Sigmoid colon (tissue), 7 donors: ENCODE data around the gene TNNI3. TPM values are rescaled to one million over a fixed set of nuclear protein-coding genes. Genes with fewer than 3 reads are reported as not detected.
"Not testable (repeated sequence)": the region's sequence is repeated elsewhere in the genome, so short reads cannot be mapped to it uniquely, and the experiment has no call there.

Source experiments
- DNase-seq: peaks from one replicate; pipeline ENCODE4 v3.0.0-alpha.2; 2019
- H3K27ac ChIP-seq, 4 donors: fragments of 200-600 bp; sonication (generic); one replicate each; pipeline ENCODE4 v1.5.1; 2016 to 2019; ENCODE audit warnings: mild to moderate bottlenecking in 1 of 4
- H3K27me3 ChIP-seq, 3 donors: fragments of 200-600 bp; sonication (generic); one replicate each; pipeline ENCODE4 v1.5.1; 2019; ENCODE audit warnings: mild to moderate bottlenecking in 1 of 3
- H3K36me3 ChIP-seq, 4 donors: fragments of 200-600 bp; sonication (generic); one replicate each; pipeline ENCODE4 v1.5.1; 2016 to 2019
- H3K4me1 ChIP-seq, 4 donors: fragments of 200-600 bp; sonication (generic); one replicate each; pipeline ENCODE4 v1.5.1; 2017 to 2019
- H3K4me3 ChIP-seq, 4 donors: fragments of 200-600 bp; sonication (generic); one replicate each; pipeline ENCODE4 v1.5.1; 2017 to 2019; ENCODE audit warnings: mild to moderate bottlenecking in 2 of 4, moderate library complexity in 1 of 4
- H3K9me3 ChIP-seq, 4 donors: fragments of 200-600 bp in 3 of 4; sonication (generic) in 3 of 4; one replicate each; pipeline versions ENCODE4 v1.5.1 to v1.6.1; 2013 to 2019
- EP300 ChIP-seq, 4 donors: sonication (generic); formaldehyde crosslinking; IDR thresholded peaks; one replicate each; pipeline ENCODE4 v1.6.1; 2017; ENCODE audit warnings: antibody characterized with exemption in 4 of 4
- POLR2A ChIP-seq, 2 donors: fragments of 450-650 bp; IDR thresholded peaks; one replicate each; pipeline ENCODE4 v1.6.1; 2016; ENCODE audit warnings: antibody characterized with exemption in 2 of 2, mild to moderate bottlenecking in 2 of 2, moderate library complexity in 2 of 2
- POLR2AphosphoS5 ChIP-seq, 4 donors: sonication (generic); formaldehyde crosslinking; IDR thresholded peaks; one replicate each; pipeline ENCODE4 v1.6.1; 2017; ENCODE audit warnings: antibody characterized with exemption in 4 of 4
- WGBS, 2 donors: extraction: QIAGEN DNeasy Blood & Tissue Kit; methylation state at CpG; one replicate each; pipeline ENCODE4 v1.1.7; 2013; 5-methylcytosine and 5-hydroxymethylcytosine counted together
- intact Hi-C: fragments of 100-400 bp; cut with DNase I; formaldehyde crosslinking; loops from one replicate; pipeline ENCODE4 v1.15.1; 2023
- polyA plus RNA-seq, 3 donors: library from polyadenylated mRNA; stranded (reverse); fragments of 200-250 nt; gene quantifications; one replicate each; pipeline ENCODE4 v1.2.3, GENCODE V29; 2013
- total RNA-seq, 4 donors: library from RNA; depleted of rRNA; stranded (reverse); fragments of >200 nt; gene quantifications; one replicate each; pipeline ENCODE4 v1.1.0, GENCODE V29; 2016
- TF ChIP-seq, protein P1 (sequence below), 4 experiments: fragments of 450-650 bp in 3 of 4; fragments of 200-600 bp in 1 of 4; IDR thresholded peaks; one replicate each; pipeline ENCODE4 v1.5.1; 2016 to 2019; ENCODE audit warnings: antibody characterized with exemption in 4 of 4, mild to moderate bottlenecking in 3 of 4, moderate library complexity in 2 of 4
- donor health status: healthy with polysubstance abuse.
- donor health status: Bipolar disorder and iron deficiency.
- donor health status: healthy.

Gene TNNI3
- total and polyA plus RNA-seq, 7 donors, result 3.6 to 45.5 (median 3.6) TPM; not detected in 4

DNA sequence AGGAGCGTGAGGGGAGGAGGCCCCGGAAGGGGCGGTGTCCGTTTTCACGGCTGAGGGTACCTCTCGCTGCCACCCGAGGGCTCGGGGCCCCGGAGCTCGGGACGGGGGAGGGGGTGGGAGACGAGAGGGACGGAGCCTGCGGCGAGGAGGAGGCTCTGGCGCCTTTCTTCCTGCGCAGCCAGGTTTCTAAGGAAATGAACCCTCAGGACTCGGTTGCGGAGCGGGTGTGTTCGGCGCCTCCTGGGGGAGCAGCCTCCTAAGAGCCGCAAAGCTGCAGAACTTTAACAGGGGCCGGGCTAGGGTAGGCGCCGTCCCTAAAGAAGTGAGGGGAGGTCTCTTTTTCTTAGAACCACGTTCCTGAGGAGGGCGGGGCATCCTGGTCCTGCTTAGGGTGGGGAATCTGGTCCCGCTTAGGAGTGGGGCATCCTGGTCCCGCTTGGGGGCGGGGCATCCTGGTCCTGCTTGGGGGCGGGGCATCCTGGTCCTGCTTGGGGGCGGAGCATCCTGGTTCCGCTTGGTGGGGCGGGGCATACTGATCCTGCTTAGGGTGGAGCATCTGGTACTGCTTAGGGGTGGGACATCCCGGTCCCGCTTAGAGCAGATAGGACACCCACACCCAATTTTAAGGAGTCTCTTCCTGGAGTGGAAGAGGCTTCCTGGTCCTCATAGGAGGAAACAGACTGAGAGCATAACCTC lies 16.3 kb upstream of the TNNI3 start:
- Histone ChIP-seq H3K36me3 (no peaks in the 10 kb centered on the region), H3K27ac (no peak overlapping the region), H3K4me1 (peaks cover 0 to 22% (median 12%) of the 10 kb centered on the region in 4 donors), H3K27me3 (peaks cover 47 to 100% (median 97%) of the 10 kb centered on the region in 3 donors), H3K9me3 (no peaks in the 10 kb centered on the region), H3K4me3 (peak overlapping the region in 3 of 4 donors; percentile 21 to 35 (median 31))
- TF ChIP-seq, protein P1, sequence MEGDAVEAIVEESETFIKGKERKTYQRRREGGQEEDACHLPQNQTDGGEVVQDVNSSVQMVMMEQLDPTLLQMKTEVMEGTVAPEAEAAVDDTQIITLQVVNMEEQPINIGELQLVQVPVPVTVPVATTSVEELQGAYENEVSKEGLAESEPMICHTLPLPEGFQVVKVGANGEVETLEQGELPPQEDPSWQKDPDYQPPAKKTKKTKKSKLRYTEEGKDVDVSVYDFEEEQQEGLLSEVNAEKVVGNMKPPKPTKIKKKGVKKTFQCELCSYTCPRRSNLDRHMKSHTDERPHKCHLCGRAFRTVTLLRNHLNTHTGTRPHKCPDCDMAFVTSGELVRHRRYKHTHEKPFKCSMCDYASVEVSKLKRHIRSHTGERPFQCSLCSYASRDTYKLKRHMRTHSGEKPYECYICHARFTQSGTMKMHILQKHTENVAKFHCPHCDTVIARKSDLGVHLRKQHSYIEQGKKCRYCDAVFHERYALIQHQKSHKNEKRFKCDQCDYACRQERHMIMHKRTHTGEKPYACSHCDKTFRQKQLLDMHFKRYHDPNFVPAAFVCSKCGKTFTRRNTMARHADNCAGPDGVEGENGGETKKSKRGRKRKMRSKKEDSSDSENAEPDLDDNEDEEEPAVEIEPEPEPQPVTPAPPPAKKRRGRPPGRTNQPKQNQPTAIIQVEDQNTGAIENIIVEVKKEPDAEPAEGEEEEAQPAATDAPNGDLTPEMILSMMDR (IDR thresholded peaks at IDR 0.05), result no peak
- no peak for TF ChIP-seq POLR2A (IDR thresholded peaks at IDR 0.05)
- no peak for TF ChIP-seq POLR2AphosphoS5 (IDR thresholded peaks at IDR 0.05)
- no peak for TF ChIP-seq EP300 (IDR thresholded peaks at IDR 0.05)
- DNase-seq, result no peak
- intact Hi-C loops, result no loop called here
- 1% methylated on average over 37 of the region's 37 CpGs for WGBS, 2 donors

DNA sequence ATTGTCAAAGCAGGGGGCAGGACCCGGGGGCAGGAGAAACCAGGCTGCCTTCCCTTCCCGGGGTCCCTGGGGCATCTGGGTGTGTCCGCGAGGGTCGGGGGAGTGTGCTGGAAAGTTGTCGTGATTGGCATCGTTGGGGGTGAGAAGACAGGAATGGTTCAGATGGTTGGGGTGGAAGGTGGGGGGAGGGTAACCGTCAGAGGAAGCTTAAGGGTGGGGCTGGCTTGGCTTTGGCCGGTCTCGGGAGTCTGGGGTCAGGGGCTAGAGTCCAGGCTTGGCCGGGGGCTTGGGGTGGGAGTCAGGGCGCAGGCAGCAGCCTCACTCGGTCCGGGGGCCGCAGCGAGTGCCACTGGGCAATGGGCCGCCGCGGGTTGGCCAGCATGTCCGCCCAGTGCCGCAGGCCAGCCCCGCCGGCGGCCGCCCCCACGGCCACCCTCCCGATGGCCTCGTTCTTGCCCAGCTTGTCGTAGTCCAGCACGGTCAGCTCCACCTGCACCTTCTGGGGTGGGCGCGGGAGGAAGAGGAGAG lies 15.7 kb upstream of the TNNI3 start:
- no peaks in the 10 kb centered on the region for H3K9me3 ChIP-seq
- H3K27ac ChIP-seq, result no peak overlapping the region
- peaks cover 0 to 19% (median 11%) of the 10 kb centered on the region in 4 donors for H3K4me1 ChIP-seq
- no peaks in the 10 kb centered on the region for H3K36me3 ChIP-seq
- H3K27me3 ChIP-seq, result peaks cover 48 to 100% (median 97%) of the 10 kb centered on the region in 3 donors
- no peak for DNase-seq
- WGBS, 2 donors, result 3 to 8% methylated on average over 32 of the region's 32 CpGs
- intact Hi-C loops, result no loop called here
- H3K4me3 ChIP-seq, result peak overlapping the region in 3 of 4 donors; percentile 21 to 35 (median 31)
- no peak for TF ChIP-seq POLR2AphosphoS5 (IDR thresholded peaks at IDR 0.05)
- TF ChIP-seq, protein P1 (IDR thresholded peaks at IDR 0.05), result no peak
- no peak for TF ChIP-seq POLR2A (IDR thresholded peaks at IDR 0.05)
- TF ChIP-seq EP300 (IDR thresholded peaks at IDR 0.05), result no peak

DNA sequence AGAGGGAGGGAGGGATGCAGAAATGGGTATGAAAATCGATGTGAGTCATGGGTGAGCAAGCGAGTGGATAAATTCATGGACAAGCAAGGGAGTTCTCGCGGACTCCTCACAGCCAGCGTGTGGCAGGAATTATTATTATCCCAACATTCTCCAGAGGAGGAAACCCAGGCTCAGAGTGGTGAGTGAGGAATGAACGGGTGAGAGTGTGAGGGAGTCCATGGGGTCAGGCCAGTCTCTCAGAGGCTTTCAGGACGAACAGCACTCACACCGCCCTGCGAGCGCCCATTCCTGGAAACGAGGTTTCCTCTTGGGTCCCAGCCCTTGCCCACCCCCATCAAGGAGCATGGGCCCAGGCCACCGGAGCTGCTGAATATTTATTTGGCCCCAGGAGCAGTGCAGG lies 15.2 kb upstream of the TNNI3 start:
- TF ChIP-seq POLR2AphosphoS5 (IDR thresholded peaks at IDR 0.05) (no peak), POLR2A (IDR thresholded peaks at IDR 0.05) (no peak), EP300 (IDR thresholded peaks at IDR 0.05) (no peak)
- TF ChIP-seq, protein P1 (IDR thresholded peaks at IDR 0.05), result no peak
- Histone ChIP-seq H3K27ac (no peak overlapping the region), H3K4me3 (no peak overlapping the region), H3K4me1 (peaks cover 0 to 19% (median 11%) of the 10 kb centered on the region in 4 donors), H3K9me3 (no peaks in the 10 kb centered on the region), H3K36me3 (no peaks in the 10 kb centered on the region), H3K27me3 (peaks cover 47 to 100% (median 96%) of the 10 kb centered on the region in 3 donors)
- DNase-seq, result no peak
- WGBS, 2 donors, result 19 to 20% methylated on average over 12 of the region's 12 CpGs
- intact Hi-C loops, result no loop called here

DNA sequence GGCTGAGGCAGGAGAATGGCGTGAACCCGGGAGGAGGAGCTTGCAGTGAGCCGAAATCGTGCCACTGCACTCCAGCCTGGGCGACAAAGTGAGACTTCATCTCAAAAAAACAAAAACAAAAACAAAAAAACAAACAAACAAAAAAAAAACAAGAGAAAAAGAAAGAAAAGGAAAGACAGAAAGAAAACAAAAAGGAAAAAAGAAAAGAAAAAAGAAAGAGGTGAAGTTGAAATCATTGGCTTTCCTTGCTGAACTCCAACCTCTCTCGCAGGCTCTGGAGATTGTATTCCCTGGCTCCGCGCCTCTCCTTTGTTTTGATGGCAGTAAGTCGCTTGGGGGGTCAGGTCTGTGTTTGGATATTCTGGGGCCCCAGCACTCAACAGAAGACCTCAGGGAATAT lies 14.8 kb upstream of the TNNI3 start:
- H3K9me3 ChIP-seq, H3K36me3 ChIP-seq, H3K27ac ChIP-seq, intact Hi-C loops, DNase-seq, H3K4me3 ChIP-seq: not testable (repeated sequence)
- 59 to 62% methylated on average over 9 of the region's 9 CpGs for WGBS, 2 donors
- Histone ChIP-seq H3K27me3 (peaks cover 50 to 100% (median 96%) of the 10 kb centered on the region in 3 donors), H3K4me1 (peaks cover 0 to 19% (median 11%) of the 10 kb centered on the region in 4 donors)

DNA sequence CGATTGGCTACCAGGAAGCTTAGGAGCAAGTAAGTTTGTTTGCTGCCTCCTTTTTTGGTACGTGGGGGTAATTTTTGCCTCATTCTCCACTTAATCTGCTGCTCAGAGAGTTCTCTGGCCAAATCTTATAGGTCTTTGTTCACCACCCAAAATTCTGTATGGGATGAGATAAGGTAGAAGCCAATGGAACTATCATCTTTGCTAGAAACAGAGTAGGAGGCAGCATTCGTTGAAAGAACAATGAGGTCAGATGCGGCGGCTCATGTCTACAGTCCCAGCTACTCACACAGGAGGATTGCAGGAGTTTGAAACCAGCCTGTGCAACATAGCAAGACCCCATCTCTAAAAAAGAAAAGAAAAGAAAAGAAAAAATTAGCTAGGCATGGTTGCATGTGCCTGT lies 13.9 kb upstream of the TNNI3 start:
- Histone ChIP-seq H3K9me3 (no peaks in the 10 kb centered on the region), H3K4me3 (no peak overlapping the region), H3K36me3 (no peaks in the 10 kb centered on the region), H3K4me1 (peaks cover 0 to 20% (median 19%) of the 10 kb centered on the region in 4 donors), H3K27ac (no peak overlapping the region), H3K27me3 (peaks cover 56 to 100% (median 96%) of the 10 kb centered on the region in 3 donors)
- intact Hi-C loops, result no loop called here
- TF ChIP-seq, protein P1 (IDR thresholded peaks at IDR 0.05), result no peak
- TF ChIP-seq POLR2AphosphoS5 (IDR thresholded peaks at IDR 0.05), result no peak
- TF ChIP-seq EP300 (IDR thresholded peaks at IDR 0.05), result no peak
- TF ChIP-seq POLR2A (IDR thresholded peaks at IDR 0.05), result no peak
- 71 to 83% methylated on average over 5 of the region's 5 CpGs for WGBS, 2 donors
- no peak for DNase-seq
